LNCAP (cell line): ENCODE results near the gene USP40.

Source experiments
- CTCF ChIP-seq: fragments of 450-650 bp; IDR thresholded peaks from 2 replicates; pipeline ENCODE4 v1.5.1; 2017; ENCODE audit warnings: mild to moderate bottlenecking

Gene USP40

GRCh38 chr2:233450864-233451575 lies 115.6 kb downstream of the USP40 start:
- TF ChIP-seq CTCF: no peak

DNA sequence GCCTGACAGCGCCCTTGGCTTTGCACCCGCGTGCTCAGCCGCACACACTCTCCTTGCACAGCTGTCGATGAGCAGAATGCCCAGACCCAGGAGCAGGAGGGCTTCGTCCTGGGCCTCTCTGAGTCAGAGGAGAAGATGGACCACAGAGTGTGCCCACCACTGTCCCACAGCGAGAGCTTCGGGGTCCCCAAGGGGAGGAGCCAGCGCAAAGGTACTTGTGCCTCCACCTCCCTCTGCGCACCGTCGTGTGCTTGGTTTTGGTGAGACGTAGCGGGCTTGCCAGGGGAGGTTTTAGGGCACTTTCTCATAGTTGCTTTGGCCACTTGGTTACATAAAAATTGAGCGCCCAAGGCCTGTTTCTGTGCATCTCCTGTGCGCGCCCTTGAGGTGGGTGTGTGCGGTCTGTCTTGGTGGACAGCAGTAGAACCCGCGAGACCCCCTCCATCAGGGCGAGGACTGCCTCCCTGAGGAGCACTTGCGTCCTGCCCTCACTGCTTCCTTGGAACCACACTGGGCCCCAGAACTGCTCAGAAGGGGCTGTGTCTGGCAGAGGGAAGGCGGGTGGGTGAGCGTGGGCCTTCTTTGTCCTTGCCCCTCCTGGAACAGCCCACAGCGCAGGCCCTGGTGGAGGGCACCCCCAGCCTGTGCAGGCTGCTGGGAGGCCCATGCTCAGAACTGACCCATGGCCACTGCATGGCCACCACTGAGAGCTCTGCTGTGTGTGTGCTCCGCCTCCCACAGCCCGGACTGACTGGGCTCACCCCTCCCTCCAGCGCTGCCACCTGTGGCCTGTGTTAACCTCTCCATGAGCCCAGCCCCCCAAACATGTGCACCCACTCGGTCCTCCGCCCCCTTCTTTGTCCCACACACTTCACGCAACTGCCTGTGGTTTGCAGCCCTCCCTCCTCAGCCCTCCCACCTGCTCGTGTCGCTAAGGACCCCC lies 116.4 kb downstream of the USP40 start:
- no peak for TF ChIP-seq CTCF

- peak; percentile 73 for TF ChIP-seq CTCF
Observed at GRCh38 chr2:233449081-233449901, 117.3 kb downstream of the USP40 start.

DNA sequence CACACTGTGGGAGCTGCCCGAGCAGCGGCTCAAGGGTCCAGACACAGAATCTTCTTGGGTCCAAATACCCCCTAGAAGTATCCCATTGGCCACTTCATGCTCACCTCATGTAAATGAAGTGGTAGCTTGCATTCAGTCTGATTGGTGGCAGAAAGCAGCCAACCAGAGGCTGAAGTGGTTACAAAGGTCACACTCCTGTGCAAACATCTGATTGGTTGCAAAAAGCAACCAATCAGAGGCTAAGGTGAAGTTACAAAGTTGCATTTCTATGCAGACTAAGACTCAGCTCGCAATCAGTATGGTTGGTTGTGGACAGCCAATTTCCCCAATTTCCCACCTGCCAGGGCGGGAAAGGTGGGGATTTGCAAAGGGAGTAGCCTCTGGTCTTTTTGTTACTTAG lies 118.0 kb downstream of the USP40 start:
- no peak for TF ChIP-seq CTCF

DNA sequence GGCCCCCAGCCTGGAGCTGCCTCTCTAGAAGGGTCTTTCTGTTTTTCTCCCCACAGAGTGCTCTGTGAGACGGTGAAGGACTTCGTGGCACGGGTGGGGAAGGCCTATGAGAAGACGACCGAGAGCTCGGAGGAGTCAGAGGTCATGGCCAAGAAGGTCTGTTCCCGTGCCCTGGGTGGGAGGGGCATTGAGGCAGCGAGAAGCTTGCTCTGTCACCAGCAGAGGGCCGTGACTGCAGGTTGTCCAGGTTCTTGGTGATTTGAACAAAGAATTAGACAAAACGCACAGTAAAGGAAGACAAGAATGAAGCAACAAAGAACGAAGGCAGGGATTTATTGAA lies 118.4 kb downstream of the USP40 start:
- TF ChIP-seq CTCF: no peak

- TF ChIP-seq CTCF: no peak
Observed at GRCh38 chr2:233447506-233448219, 118.9 kb downstream of the USP40 start.
